ENCODE results near the gene COL6A2. TPM values are rescaled to one million over a fixed set of nuclear protein-coding genes. Genes with fewer than 3 reads are reported as not detected.

Gene COL6A2
- total and polyA plus RNA-seq, 2 of the 13 experiments (the other 11 are each of a cell fraction or from before 2014, with no cell fraction given), result 0.07 to 0.41 TPM

DNA sequence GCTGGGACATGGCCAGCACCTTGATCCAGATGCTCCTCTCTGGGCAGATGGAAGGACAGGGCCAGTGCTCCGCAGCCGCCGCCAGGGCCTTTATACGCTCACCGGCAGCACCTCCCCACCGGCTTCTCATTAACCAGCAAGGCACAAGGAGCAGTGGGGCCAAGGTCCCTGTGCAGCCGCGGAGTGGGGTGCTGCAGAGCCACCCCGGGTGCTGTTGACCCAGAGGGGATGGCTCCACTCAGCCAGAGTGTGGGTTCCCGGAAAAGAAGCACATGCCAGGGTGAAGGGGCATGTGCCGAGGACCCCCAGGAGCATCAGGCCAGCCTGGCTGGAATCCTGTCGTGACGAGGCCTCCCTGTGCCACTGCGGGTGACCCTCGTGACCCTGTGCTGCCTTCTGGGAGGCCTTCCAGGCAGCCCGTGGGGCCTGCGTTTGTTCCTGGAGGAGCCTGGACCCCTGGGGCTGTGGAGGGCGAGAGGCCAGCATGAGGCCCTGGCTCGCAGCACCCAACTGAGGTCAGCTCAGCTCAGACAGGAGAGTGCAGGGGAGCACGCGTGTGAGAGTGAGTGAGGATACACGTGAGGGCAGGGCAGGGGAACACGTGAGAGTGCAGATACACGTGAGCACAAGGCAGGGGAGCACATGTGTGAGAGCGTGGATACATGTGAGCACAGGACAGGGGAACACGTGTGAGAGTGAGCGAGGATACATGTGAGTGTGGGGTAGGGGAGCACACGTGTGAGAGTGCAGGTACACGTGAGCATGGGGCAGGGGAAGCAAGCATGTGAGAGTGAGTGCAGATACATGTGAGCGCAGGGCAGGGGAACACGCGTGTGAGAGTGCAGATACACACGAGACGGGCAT is 57.8 kb downstream of the COL6A2 start, which contains the start of gene FTCD (continued):
- TF ChIP-seq, protein P1, sequence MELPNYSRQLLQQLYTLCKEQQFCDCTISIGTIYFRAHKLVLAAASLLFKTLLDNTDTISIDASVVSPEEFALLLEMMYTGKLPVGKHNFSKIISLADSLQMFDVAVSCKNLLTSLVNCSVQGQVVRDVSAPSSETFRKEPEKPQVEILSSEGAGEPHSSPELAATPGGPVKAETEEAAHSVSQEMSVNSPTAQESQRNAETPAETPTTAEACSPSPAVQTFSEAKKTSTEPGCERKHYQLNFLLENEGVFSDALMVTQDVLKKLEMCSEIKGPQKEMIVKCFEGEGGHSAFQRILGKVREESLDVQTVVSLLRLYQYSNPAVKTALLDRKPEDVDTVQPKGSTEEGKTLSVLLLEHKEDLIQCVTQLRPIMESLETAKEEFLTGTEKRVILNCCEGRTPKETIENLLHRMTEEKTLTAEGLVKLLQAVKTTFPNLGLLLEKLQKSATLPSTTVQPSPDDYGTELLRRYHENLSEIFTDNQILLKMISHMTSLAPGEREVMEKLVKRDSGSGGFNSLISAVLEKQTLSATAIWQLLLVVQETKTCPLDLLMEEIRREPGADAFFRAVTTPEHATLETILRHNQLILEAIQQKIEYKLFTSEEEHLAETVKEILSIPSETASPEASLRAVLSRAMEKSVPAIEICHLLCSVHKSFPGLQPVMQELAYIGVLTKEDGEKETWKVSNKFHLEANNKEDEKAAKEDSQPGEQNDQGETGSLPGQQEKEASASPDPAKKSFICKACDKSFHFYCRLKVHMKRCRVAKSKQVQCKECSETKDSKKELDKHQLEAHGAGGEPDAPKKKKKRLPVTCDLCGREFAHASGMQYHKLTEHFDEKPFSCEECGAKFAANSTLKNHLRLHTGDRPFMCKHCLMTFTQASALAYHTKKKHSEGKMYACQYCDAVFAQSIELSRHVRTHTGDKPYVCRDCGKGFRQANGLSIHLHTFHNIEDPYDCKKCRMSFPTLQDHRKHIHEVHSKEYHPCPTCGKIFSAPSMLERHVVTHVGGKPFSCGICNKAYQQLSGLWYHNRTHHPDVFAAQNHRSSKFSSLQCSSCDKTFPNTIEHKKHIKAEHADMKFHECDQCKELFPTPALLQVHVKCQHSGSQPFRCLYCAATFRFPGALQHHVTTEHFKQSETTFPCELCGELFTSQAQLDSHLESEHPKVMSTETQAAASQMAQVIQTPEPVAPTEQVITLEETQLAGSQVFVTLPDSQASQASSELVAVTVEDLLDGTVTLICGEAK (IDR thresholded peaks at IDR 0.05), result no peak
- TF ChIP-seq, protein P1 (CRISPR knock-in tag; IDR thresholded peaks at IDR 0.05), result peak; percentile 71; the same call in 1 of the 2 replicates
- TF ChIP-seq MAZ (IDR thresholded peaks at IDR 0.05; ENCODE audit: borderline replicate concordance, low read depth, low read length) (no peak), MAZ (CRISPR knock-in tag; IDR thresholded peaks at IDR 0.05; ENCODE audit: low read depth) (peak; percentile 68), HMG20B (CRISPR knock-in tag; conservative IDR thresholded peaks at IDR 0.05) (no peak), ZFP1 (CRISPR knock-in tag; IDR thresholded peaks at IDR 0.05) (no peak), FOXP1 (IDR thresholded peaks at IDR 0.05) (no peak), FOXP1 (CRISPR knock-in tag; IDR thresholded peaks at IDR 0.05) (peak; percentile 2; the same call in 1 of the 2 replicates), ZSCAN9 (CRISPR knock-in tag; IDR thresholded peaks at IDR 0.05; ENCODE audit: borderline replicate concordance) (0 out of 2 replicates have a peak, but pooled peaks have one; percentile 48), FOXM1 (CRISPR knock-in tag; IDR thresholded peaks at IDR 0.05) (0 out of 2 replicates have a peak, but pooled peaks have one; percentile 70), STAT5B (CRISPR knock-in tag; IDR thresholded peaks at IDR 0.05) (no peak), FOXA1 (IDR thresholded peaks at IDR 0.05) (no peak), FOXA1 (CRISPR knock-in tag; IDR thresholded peaks at IDR 0.05) (peak; percentile 62), PTBP1 (IDR thresholded peaks at IDR 0.05; ENCODE audit: low read depth, low read length, poor library complexity, severe bottlenecking) (no peak), KDM5A (IDR thresholded peaks at IDR 0.05; ENCODE audit: borderline replicate concordance, low read length) (no peak), SNRNP70 (IDR thresholded peaks at IDR 0.05; ENCODE audit: low read depth, low read length) (no peak), NAIF1 (CRISPR knock-in tag; IDR thresholded peaks at IDR 0.05; ENCODE audit: borderline replicate concordance) (peak; percentile 72; the same call in 1 of the 2 replicates), ZNF317 (CRISPR knock-in tag; IDR thresholded peaks at IDR 0.05) (peak; percentile 72), NCOR1 (IDR thresholded peaks at IDR 0.05; ENCODE audit: borderline replicate concordance, low read length) (no peak)
- TF ChIP-seq, protein P2, sequence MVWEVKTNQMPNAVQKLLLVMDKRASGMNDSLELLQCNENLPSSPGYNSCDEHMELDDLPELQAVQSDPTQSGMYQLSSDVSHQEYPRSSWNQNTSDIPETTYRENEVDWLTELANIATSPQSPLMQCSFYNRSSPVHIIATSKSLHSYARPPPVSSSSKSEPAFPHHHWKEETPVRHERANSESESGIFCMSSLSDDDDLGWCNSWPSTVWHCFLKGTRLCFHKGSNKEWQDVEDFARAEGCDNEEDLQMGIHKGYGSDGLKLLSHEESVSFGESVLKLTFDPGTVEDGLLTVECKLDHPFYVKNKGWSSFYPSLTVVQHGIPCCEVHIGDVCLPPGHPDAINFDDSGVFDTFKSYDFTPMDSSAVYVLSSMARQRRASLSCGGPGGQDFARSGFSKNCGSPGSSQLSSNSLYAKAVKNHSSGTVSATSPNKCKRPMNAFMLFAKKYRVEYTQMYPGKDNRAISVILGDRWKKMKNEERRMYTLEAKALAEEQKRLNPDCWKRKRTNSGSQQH (CRISPR knock-in tag; IDR thresholded peaks at IDR 0.05; ENCODE audit: low read depth), result no peak; the same call in 1 of the 2 replicates
- TF ChIP-seq, protein P3, sequence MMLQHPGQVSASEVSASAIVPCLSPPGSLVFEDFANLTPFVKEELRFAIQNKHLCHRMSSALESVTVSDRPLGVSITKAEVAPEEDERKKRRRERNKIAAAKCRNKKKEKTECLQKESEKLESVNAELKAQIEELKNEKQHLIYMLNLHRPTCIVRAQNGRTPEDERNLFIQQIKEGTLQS (CRISPR knock-in tag; IDR thresholded peaks at IDR 0.05), result no peak
